ENCODE results near the gene LRRC1. TPM values are rescaled to one million over a fixed set of nuclear protein-coding genes. Genes with fewer than 3 reads are reported as not detected.
A peak's percentile ranks its signal among the peaks of the same experiment; 100 is the strongest.

LRRC1 gene
- total RNA-seq, 1 donor from 2014 or later, result 11.4 TPM

DNA sequence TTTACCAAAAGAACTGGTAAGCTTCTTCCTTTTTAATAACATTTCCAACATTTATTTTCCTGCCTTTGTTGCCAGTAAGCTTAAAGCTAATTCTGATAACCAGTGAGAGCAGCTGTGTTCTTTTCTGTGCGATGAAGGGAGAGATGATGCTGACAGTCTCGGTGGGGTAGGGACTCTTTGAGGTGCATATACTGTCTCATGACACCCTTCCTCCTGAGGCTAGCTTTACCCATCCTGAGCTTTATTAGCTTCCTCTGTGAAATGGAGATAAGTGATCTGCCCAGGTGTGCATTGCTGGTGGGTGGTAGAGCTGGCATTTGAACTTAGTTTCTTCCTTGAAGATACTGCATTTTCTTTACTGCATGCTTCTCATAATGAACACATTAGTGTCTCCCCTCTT, 92.5 kb downstream of the LRRC1 start:
- DNase-seq (ENCODE audit: low read depth, low spot score), result no peak

DNA sequence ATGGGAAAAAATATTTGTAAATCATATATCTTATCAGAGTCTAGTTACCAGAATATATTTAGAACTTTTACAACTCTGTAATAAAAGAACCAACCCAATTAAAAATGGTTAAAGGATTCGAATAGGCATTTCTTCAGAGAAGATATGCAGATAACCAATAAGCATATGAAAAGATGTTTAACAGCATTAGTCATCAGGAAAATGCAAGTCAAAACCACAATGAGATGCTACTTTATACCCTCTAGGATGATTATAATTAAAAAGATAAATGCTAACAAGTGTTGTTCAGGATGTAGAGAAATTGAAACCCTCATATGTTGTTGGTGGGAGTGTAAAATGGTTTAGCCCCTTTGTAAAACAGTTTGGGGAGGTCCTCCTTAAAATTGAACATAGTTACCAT, 94.1 kb downstream of the LRRC1 start:
- no peak for DNase-seq (ENCODE audit: low read depth, low spot score)

DNA sequence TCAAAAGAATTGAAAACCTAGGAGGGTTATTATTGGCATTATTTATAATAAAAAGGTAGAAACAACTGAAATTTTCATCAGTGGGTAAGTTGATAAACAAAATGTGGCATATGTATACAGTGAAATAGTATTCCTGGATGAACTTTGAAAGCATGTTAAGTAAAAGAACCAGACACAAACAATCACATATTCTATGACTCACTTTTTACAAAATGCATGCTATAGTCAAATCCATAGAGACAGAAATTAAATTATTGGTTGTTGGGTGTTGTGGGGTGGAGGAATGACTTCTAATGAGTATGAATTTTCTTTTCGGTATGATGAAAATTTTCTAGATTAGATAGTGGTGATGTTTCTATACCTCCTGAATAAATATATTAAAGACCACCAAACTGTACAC, 94.6 kb downstream of the LRRC1 start:
- DNase-seq (ENCODE audit: low read depth, low spot score), result no peak

DNA sequence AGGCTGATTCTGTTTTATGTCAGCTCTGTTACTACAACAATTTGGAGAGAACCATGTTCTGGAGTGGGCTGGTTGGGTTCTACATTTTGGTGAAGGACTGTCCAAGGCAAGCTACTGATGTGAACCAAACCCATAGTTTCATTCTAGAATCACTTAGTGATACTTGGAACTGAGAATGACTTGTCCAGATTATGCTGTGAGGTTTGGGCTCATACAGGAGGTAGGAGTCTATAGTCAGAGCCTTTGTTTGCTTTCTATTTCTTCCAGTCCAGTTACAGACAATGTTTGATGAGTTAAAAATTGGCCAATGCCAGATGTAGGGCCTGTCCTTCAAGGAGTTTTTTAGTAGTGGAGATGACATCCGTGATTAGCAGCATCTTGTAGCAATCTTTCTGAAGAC, 97.9 kb downstream of the LRRC1 start:
- no peak for DNase-seq (ENCODE audit: low read depth, low spot score)

DNA sequence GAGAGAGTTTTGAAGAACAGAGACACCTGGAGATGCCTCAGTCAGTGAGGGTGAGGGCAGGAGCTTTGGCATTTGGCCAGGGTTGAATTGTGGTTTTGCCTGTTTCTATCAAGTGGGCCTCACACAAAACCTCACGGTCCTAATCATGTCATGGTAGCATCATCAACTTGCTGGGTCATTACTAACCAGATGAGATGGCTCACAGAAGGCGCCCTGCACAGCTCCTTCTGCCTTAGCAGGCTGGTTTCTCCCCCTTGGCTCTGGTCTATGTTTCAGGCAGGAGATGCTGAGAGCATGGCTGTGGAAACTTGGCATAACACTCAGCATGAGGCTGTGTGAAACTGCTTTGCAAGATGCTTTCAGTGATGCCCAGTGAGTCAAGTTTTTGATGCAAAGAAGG, 99.3 kb downstream of the LRRC1 start:
- no peak for DNase-seq (ENCODE audit: low read depth, low spot score)

DNA sequence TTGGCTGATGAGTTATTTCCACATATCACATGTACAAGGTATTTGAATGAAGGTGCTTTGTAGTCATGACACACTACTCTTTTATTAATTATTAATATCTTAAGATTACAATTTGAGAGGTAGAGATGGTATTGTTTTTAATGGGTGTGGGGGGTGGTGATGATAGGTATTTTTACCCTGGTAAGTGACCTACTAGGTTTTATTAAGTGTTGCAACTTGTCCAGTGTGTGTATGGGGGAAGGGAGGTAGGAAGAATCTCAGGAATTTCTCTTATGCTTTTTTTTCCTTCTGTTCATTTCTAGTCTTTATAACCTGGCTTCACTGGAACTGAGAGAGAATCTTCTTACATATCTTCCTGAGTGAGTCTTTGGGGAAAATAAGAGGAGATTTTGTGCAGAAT, 101.4 kb downstream of the LRRC1 start:
- DNase-seq (ENCODE audit: low read depth, low spot score), result no peak

DNA sequence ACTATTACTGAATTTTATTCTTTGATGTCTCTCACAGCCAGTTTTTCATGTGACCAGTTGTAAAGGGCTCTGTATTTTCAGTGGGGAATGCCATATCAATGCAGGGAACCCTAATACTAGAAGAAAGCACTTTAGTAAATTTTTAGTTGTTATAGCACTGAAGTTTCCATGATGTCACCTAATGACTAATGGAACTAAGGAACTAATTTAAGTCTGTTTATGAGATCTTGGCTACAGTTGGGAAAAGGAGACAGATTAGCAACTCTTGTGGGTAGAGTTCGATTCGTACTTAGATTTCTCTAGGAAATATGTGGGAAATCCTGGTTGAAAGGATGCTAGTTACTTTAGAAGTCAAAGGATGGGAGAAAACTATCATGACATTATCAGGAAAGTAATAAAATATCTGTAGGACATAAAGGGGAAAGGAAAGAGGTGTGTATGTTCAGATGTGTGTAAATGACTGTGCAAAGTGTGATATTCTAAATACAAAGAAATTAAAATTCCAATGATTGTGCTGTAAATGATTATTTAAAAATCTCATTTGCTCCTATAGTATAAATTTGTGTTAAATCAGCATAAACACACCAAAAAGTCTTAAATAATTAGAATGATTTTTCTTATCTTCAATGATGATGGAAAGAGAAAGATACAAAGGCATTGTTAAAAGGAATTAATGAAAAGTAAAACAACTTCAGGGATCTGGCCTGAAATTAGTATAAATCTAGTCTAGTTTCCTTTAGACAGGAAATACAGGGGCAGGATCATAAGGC, 103.4 kb downstream of the LRRC1 start:
- DNase-seq (ENCODE audit: low read depth, low spot score), result no peak

DNA sequence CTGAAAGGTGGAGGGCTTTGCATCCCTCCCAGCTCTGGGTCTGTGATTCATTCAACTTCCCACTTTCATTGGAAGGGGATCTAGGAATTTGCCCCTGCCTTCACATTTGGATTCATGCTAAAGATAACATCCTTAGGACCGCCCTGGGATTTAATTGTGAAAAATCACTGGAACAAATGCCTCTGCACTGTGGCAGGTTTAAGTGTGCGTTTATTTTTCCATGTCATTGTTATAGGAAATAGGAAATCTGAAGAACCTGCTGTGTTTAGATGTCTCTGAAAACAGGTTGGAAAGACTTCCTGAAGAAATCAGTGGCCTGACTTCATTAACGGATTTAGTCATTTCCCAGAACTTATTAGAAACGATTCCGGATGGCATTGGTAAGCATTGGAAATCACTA, 104.7 kb downstream of the LRRC1 start:
- DNase-seq (ENCODE audit: low read depth, low spot score), result peak; percentile 81

DNA sequence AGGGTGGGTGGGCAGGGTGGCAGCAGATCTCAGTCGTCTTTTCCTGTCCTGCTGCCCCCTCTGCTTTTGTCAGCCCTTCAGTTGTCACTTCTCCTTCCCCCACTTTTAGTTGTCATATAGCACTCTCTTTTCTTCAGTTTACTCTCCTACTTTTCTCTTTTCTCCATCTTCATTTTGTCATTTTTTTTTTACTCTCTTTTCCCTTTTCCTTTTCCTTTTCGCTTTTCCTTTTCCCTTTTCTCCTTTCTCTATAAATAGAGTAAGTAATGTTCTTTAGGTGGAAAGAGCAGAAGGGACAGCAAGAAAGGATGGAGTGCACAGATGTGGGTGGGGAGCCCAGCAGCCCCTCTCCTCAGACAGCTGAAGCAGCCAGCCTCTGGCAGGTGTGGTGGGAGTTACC, 108.6 kb downstream of the LRRC1 start:
- DNase-seq (ENCODE audit: low read depth, low spot score), result no peak

DNA sequence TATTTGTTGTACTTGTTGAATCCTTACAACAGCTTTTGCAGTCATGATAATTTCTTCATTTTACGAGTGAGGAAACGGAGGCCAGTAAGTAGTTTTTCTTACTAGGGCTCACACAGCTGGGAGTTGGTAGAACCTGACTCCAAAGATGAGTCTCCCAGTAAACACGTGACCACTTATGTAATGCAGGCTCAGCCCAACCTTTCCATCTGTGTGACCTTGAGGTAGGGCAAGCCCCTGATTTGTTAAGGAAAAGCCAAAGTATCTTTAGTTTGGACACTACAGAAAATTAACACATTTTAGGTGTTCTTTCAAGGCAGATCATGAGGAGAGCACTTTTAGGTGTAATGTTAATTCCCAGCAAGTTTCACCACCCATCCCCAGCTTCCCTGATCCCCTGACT, 111.3 kb downstream of the LRRC1 start:
- no peak for DNase-seq (ENCODE audit: low read depth, low spot score)

DNA sequence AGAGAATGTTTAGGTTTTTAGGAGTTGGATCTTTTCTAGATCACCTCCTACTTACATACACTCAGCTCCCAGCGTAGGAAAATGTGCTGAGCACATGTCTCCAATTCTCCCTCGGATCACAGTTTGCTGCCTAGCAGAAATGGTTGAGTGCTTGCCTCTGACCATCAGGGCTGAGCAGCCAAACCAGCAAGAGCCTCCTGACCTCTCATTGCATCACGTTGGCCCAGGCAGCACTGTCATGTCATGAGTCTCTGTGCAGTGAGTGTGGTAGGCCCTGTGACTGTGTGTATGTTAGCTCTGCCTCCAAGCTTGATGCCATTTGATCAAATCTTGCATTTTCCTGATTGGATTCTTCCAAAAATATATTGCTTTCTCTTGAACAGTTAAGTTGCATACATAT, 112.0 kb downstream of the LRRC1 start:
- no peak for DNase-seq (ENCODE audit: low read depth, low spot score)

DNA sequence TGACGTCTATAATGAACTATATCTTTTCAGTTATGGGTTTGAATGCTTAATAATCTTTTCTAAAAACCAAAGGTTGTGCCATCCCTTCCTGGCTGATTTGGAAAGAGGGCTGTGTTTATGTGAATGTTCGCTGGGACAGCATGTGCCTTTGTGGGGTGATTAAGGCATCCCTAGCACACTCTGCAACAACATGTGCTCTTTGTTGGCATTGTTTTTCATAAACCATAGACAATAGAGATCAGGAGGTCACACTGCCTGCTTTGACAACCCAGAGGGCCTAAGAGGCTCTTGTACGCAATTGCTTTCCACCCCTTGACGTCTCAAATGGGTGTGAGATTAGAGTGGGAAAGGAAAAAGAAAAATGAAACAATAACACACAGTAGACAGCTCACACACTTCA, 116.0 kb downstream of the LRRC1 start:
- peak; percentile 99 for DNase-seq (ENCODE audit: low read depth, low spot score)

DNA sequence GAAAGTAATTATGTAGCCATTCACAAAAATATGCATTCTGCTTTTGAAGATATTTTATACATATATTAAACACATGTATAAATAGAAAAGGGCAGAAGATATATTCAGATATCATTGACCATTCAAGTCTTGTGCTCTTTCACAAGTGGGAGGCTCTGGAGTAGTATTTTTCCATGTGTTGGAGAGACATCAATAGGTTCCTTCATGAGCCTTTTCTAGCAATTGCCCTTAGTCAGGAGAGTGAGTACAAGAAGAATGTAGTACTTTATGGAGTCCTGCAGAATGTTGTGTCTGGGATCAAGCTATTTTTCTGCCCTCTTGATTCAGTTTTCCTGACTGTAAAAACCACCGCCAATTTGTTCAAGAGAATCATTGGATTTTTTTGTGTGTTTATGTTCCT, 117.9 kb downstream of the LRRC1 start:
- no peak for DNase-seq (ENCODE audit: low read depth, low spot score)

DNA sequence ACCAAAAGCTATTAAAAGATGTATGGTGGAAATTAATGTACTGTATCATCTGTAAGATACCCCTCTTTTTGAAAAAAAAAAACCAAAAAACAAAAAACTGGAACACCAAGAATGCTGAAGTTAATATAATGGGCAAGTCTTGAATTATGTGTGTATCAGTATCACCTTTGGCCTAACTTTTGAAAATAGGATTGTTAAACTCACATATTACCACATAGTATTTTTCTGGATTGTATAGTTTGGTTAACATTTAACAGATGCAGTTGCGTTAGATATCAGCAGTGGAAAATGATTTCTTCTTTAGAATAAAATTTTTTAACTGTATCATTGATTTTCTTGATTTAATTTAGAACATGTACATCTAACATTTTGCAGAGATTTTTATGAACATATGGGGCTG, 118.5 kb downstream of the LRRC1 start:
- DNase-seq (ENCODE audit: low read depth, low spot score), result no peak

DNA sequence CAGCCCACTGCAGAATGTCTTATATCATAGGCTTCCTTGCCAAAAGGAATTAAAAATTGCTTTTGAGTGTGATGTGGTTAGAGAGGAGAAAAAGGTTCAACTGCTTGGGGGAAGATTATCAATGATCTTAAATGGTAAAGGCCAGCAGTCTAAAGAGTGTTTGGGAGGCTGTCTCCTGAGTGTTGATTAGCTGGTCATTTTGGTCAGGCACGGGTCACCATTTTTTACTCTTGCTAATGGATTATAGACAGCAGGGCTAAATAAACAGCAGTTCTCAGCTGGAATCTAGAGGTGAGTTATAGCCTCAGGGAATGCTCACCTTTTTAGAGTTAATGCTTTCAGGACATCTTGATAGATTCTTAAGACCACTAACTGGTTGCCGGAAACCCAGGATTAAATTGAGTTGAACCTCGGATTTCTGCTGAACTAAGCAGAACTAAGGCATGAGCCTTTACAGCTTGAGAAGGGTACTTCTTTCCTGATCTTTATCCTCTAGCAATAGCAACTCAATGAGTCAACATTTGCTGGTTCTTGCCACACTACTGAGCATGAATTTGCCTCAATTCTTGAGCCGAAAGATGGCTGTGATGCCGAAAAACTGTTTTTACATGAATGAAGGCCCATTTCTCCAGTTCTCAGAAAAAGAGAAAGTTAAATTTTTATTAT, 120.4 kb downstream of the LRRC1 start:
- DNase-seq (ENCODE audit: low read depth, low spot score), result no peak

DNA sequence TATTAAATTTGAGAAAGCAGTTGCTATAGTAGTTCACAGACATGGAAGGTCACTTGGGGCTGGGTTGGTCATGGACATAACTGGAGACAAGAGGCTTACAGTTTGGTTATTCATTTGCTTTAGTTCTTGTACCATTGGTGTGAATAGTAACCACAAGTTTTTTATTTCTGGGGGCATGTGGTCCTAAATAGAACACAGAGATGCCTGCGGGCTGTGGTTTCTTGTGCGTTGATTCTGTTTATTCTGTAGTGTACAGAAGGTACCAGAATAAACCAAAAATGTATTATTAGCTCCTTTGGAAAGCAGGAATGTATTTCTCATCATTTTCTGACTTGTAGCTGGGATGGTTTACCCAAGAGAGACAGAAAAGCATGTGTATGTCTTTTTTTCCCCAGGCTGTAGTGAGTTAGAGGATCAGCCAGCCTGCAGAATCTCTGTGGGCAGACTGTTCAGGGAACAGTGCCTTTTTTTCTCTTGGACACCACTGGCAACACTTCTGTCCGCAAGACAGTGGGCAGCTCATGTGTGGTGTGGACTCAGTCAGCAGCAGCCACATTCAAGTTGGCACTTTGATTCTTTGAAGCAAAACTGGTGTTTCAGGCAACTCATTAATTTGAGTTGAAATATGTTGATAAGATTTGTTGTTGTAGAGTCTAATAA, 122.1 kb downstream of the LRRC1 start:
- no peak for DNase-seq (ENCODE audit: low read depth, low spot score)

DNA sequence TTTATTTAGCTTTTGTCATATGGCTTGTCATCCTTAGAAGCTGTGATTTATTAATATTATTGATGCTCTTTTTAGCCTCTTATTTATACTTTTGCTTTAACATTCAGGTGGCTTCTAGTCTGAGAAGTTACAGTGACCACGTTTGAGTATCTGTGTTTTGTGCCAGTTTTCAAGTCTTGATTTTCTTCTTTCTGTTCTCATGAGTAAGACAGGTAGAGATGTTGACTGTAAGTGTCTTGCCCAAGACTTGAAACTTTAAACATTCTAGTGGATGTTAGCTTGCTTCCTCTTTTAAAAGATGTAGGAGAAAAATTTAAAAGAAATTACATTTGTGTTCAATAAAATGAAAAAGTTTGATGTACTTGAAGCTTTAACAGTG, 122.6 kb downstream of the LRRC1 start:
- DNase-seq (ENCODE audit: low read depth, low spot score), result no peak

DNA sequence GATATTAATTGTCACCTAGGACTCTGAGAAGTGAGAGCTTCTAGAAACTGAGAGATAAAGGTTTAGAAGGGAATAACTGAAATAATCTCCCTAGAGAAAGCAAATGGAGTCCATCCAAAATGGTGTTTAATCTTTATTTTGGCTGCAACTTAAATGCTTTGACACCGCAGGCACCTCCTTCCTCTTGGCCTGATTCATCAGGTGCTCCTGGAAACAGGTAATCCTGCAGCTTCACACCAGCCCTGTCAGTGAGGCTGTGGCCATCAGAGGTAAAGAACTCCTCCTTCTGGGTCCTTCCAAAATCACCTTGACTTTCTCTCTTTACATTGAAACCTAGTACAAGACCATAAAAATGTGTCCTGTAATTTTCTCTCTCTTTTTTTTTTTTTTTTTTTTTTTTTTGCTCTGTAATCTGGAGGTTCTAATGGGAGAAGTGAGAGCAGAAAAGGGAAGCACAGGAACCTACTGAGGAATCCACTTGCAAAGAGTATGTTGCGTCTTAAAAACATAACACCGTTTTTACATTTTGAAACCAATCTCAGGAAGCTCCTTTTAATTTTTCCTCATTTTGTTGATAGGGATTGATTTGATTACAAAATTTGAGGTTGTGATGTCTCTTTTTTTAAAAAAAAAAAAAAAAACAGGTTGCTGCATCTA, 124.2 kb downstream of the LRRC1 start:
- DNase-seq (ENCODE audit: low read depth, low spot score), result no peak

DNA sequence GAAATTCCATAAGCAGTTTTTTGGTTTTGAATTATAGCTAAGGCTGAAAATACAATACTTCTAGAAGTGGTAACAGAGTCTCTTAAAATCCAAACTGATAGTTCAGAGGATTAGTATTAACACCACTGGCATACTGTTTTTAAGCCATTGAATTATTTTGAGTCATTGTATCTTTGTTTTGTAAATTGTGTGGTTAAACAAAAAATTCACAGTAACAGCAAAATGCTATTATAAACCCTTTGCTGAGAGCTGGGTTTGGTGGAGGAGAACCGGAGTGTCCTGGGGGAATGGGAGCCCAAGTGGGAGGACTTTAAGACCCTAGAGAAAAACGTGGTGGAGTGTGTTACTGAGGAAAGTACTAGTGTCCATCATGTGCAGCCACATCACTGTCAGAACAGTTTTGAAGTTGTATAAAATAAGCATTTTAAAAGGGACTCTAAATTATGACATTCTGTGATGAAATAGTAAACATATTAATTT, 125.1 kb downstream of the LRRC1 start:
- DNase-seq (ENCODE audit: low read depth, low spot score), result no peak

DNA sequence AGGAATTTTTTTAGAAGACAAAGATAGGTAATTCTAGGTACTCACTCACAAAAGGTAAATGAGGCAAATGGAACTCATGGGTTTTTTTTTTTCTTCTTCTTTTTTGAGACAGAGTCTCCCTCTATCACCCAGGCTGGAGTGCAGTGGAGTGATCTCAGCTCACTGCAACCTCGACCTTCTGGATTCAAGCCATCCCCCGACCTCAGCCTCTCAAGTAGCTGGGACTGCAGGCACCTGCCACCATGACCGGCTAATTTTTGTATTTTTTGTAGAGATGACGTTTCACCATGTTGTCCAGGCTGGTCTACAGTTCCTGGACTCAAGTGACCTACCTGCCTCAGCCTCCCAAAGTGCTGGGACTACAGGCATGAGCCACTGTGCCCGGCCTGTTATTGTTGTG, 126.1 kb downstream of the LRRC1 start:
- no peak for DNase-seq (ENCODE audit: low read depth, low spot score)

DNA sequence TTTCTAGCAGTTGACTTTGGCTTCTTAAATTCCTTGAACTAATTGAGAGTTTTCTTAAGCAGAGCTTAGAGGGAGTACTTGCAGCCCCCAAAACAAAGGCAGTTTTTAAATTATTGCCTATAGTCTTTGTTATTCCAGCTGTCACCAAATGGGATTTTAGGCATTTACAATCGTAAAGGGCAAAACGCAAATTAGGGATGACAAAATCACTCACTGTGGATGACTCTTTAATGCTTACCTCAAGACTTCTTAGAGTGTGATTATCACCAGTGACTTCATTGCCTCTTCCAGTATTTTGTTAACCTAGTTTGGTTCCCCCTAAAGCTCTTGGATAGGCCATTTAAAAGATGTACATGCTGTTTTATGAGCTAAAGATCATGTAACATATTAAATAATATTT, 126.8 kb downstream of the LRRC1 start:
- DNase-seq (ENCODE audit: low read depth, low spot score), result no peak

DNA sequence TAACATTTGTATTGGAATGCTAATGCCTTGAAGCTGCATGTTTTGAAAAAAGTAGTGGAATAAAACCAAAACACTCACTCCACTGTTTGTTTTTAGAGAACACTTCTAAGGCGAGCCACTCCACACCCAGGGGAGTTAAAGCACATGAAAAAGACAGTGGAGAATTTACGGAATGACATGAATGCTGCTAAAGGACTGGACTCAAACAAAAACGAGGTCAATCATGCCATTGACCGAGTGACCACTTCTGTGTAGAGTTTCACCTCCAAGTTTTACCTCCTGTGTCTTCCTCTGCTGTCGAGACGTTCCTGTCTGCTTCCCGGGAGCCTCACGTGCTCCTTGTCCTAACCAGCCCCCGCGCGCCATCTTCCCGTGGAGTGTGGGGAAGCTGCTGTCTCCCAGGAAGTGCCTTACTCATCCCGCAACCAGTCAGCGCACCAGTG, 127.8 kb downstream of the LRRC1 start:
- no peak for DNase-seq (ENCODE audit: low read depth, low spot score)
